HG02981 (cell line): Measurements from ENCODE around the gene IL31.

Source experiments
- ATAC-seq: cut with Tn5 transposase; IDR thresholded peaks from one replicate; pipeline ENCODE4 v1.9.1; 2021; ENCODE audit warnings: mild to moderate bottlenecking, moderate library complexity; ENCODE audit not compliant: unreplicated experiment

IL31 gene

GRCh38 chr12:122159882-122160281 is 14.1 kb downstream of the IL31 start:
- no peak for ATAC-seq

DNA sequence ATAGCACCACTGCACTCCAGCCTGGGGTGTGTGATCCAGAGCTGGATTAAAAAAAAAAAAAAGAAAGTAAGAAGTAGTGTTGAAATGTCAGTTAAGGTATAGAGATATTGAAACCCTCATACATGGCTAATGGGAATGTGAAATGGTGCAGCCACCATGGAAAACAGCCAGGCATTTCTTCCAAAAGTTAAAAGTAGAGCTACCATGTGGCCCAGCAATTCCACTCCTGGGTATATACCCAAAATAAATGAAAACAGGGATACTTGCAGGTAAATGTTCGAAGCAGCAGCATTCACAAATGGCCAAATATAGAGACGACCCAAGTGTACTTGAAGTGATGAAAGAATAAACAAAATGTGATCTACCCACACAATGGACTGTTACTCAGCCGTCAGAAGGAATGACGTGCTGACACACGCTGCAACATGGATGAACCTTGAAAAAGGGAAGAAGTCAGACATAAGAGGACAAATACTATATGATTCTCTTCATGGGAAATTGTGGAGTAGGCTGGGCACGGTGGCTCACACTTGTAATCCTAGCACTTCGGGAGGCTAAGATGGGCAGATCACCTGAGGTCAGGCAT is 15.2 kb downstream of the IL31 start:
- ATAC-seq = no peak

GRCh38 chr12:122155705-122156104 is 18.3 kb downstream of the IL31 start:
- no peak for ATAC-seq

DNA sequence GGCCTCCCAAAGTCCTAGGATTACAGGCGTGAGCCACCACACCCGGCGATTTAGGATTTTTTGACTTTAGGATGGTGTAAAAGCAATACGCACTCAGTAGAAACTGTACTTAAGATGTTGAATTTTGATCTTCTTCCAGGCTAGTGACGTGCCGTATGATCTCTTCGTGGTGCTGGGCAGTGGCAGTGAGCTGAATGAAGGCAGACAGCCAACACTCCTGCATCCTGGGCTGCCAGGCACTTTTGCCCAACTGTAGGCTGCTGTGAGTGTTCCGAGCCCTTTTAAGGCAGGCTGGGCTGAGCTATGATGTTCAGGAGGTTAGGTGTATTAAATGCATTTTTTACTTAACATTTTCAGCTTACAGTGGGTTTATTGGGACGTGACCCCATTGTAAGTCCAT is 21.3 kb downstream of the IL31 start:
- no peak for ATAC-seq

DNA sequence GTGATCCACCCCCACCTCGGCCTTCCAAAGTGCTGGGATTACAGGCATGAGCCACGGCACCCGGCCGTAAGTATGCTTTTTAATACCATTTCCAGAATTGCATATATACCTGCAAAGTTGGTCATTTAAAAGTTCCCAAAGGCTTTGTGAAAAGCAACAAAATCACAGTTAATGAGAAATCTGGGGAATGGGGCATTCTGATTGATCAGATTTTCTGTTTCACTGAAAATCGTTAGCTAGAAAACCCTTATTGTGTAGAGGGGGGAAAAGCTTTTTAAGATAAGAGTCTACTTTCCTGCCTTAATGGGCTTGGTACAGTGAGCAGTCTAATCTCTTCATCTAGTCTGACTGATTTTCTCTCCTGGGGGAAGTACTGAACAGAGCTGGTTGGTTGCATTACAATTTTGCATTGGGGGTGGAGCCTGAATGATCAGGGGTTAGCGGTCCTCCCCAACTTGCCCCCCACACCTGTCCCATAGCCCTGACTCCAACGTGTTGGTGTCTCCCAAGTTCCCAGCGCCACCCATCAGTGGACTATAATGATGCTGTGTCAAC is 23.8 kb downstream of the IL31 start:
- no peak for ATAC-seq

GRCh38 chr12:122148657-122149056 is 25.4 kb downstream of the IL31 start:
- no peak for ATAC-seq

DNA sequence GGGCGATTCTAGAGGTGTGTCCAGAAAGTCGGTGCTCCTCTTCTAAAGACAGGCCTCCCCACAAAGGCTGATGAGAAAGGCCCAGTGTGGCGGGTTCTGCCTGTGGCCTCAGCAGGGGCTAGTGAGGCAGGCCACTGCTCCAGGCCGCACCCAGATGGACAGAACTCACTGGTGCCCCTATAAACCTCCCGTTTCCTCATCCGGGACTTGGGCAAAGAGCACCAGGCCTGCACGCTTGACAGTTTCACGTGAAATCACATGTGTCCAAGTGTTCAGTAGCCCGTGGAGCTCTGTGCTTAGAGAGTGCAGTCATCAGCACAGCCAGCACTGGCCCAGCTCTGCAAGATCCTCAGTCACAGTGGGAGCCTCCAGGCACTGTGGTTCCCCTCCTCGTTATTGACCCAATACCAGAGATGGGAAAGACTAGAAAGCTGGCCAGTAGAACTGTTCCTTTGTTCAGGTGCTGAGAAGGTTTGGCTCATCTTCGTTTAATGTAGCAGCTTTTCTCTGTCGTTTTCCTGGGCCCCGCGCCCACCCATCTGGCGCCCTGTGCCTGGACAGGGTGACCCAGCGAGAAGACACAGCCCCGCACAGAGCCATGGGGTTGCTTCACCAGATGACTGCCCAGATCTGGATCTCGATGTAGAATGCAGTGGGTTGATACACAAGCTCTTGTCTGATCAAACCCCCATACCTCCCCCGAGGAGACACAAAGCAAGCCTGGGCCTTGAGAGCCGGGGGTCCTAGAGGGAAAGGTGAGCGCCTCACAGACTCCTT is 26.3 kb downstream of the IL31 start:
- no peak for ATAC-seq

- ATAC-seq = no peak
Measured at GRCh38 chr12:122145505-122146330, 28.3 kb downstream of the IL31 start.

GRCh38 chr12:122144885-122145284 is 29.1 kb downstream of the IL31 start:
- no peak for ATAC-seq

DNA sequence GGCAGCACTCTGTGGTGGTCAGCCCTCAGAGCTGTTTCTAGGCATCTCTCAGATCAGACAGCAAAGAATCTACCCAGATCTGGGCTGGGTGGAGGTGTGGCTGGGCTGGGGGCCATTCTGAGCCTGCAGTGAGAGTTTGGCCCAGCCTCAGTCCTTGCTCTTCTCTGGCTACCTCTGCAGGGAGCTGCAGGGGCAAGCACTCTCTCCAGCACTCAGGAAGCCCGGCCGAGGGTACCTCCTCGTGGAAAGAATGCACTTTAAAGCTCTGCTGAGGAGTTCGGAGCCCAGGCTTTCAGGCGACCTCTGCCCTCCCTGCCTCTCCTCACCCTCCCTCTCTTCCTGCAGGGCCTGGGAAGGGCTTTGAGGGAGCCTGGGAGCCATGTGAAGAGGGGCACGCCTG is 31.2 kb downstream of the IL31 start:
- no peak for ATAC-seq

DNA sequence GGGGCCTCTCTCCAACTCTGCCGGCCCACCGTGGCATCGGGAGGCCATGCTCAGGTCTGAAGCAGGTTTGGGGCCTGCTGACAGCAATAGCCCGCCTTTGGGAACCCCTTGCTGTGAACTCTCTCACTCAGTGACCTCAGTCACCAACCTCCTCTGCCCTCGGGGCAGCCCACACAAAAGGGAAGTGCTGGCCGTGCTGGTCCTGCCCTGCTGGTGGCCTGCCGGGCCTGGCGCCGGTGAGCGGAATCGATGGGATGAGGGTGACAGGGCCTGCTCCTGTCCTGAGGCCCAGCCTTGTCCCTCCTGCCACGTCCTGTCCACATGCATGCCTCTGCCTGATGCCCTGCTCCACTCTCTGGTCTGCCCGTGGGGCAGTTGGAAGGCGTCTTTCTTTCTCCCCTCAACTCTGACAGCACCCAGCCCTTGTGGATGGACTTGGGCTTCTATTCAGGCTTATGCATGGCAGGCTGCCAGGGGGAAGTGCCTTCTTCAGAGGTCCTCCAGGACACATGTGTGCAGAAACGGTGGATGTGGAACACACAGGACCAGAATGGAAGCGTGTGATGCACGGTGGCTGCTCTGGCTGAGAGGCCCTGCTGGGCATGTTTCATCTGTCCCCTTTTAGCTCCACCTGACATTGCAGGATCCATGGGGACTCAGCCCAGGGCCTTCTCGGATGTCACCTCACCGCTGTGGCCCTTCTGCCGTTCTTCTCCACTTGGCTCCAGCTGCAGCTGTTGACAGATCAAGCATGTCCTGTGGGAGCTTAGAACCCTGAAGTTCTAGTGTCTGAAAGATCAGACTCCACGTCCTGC is 31.9 kb downstream of the IL31 start:
- no peak for ATAC-seq

DNA sequence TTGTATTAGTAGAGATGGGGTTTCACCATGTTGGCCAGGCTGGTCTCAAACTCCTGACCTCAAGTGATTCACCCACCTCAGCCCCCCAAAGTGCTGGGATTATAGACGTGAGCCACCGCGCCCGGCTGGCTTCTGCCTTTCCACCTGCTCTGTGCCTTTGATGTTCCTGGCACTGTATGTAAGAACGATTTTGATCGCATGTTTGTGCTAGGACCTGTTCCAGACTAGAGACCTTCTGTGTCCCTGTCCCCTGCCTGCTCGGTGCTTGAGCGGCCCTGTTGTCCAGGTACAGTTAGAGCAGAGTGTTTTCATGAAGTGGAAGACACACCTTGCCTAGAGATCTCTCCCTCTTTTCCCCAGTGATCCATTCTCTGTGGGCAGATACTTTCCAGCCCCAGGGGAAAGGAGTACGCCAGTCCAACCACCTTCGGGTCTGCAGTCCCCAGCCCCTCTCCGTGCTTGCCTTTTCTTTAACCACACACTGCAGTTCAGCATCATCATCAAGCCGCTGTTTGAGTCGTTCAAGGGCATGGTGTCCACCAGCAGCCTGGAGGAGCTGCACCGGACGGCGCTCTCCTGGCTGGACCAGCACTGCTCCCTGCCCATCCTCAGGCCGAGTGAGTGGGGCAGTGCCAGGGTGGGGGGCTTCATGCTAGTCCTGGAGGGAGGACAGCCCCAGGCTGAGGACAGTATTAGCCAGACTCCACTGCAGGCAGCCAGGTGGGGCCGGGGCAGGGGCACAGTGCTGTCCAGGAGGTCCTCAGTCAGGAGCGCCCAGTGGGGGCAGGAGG is 33.4 kb downstream of the IL31 start:
- no peak for ATAC-seq

DNA sequence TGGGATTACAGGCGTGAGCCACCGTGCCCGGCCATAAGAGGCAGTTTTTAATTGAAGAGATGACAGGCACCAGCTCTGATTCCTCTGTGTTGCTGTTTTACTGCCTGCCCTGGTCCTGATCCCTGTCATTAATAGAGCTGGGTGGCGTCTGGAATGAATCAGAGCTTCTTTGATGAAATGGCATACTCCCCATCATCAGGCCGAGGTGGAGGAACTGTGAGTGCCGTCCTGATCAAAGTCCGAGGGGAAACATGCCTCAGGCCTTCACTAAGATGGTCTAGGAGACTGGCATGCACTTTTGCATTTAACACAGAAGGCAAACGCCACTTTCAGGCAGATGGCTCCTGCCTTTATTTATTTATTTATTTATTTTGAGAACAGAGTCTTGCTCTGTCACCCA is 34.1 kb downstream of the IL31 start:
- ATAC-seq = no peak

- ATAC-seq = no peak
Measured at GRCh38 chr12:122139266-122139665, 34.8 kb downstream of the IL31 start.

GRCh38 chr12:122138616-122139015 is 35.4 kb downstream of the IL31 start:
- ATAC-seq = no peak

- no peak for ATAC-seq
Measured at GRCh38 chr12:122138181-122138580, 35.8 kb downstream of the IL31 start.

DNA sequence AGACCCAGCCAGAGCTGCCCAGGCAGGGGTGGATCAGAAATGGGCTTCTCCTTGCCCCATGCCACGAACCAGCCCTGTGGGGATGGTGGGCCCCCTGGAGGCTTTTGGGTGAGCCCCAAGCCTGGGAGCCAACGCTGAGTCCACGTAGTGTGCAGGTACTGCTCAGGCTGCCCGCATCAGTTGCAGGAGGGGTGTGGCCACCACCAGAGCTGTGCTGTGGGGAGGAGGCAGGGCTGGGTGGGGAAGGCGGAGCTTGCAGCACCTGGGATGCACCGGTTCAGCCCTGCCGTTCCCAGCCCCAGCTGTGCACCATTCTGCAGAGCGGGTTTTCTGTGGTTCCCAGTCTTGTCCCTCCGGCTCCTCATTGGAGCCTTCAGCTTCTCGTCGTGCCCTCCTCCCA is 36.3 kb downstream of the IL31 start:
- ATAC-seq = no peak

- no peak for ATAC-seq
Measured at GRCh38 chr12:122137229-122137628, 36.8 kb downstream of the IL31 start.

GRCh38 chr12:122135437-122136031 is 38.5 kb downstream of the IL31 start:
- no peak for ATAC-seq
